ENCODE results near the gene NCOA3.
"Not testable (repeated sequence)": the region's sequence is repeated elsewhere in the genome, so short reads cannot be mapped to it uniquely, and the experiment has no call there.

The NCOA3 gene

GRCh38 chr20:47540443-47541354 lies 39.0 kb downstream of the NCOA3 start:
- no peak for DNase-seq (ENCODE audit: low read depth)

- DNase-seq (ENCODE audit: low read depth): no peak
Observed at GRCh38 chr20:47541355-47541922, 39.8 kb downstream of the NCOA3 start.

- DNase-seq (ENCODE audit: low read depth): no peak
Observed at GRCh38 chr20:47543006-47543431, 41.3 kb downstream of the NCOA3 start.

- no peak for DNase-seq (ENCODE audit: low read depth)
Observed at GRCh38 chr20:47544240-47544639, 42.6 kb downstream of the NCOA3 start.

GRCh38 chr20:47544852-47545251 lies 43.2 kb downstream of the NCOA3 start:
- no peak for DNase-seq (ENCODE audit: low read depth)

- no peak for DNase-seq (ENCODE audit: low read depth)
Observed at GRCh38 chr20:47545499-47545898, 43.8 kb downstream of the NCOA3 start.

- no peak for DNase-seq (ENCODE audit: low read depth)
Observed at GRCh38 chr20:47546184-47547033, 44.7 kb downstream of the NCOA3 start.

GRCh38 chr20:47547034-47547387 lies 45.3 kb downstream of the NCOA3 start:
- no peak for DNase-seq (ENCODE audit: low read depth)

- DNase-seq (ENCODE audit: low read depth): no peak
Observed at GRCh38 chr20:47549671-47550070, 48.0 kb downstream of the NCOA3 start.

- DNase-seq (ENCODE audit: low read depth): no peak
Observed at GRCh38 chr20:47551222-47551621, 49.5 kb downstream of the NCOA3 start.

GRCh38 chr20:47551841-47552240 lies 50.2 kb downstream of the NCOA3 start:
- no peak for DNase-seq (ENCODE audit: low read depth)

- no peak for DNase-seq (ENCODE audit: low read depth)
Observed at GRCh38 chr20:47552996-47553395, 51.3 kb downstream of the NCOA3 start.

- DNase-seq (ENCODE audit: low read depth): not testable (repeated sequence)
Observed at GRCh38 chr20:47553594-47554235, 52.0 kb downstream of the NCOA3 start.

GRCh38 chr20:47554283-47554682 lies 52.6 kb downstream of the NCOA3 start:
- not testable (repeated sequence) for DNase-seq (ENCODE audit: low read depth)

GRCh38 chr20:47557218-47557617 lies 55.5 kb downstream of the NCOA3 start:
- no peak for DNase-seq (ENCODE audit: low read depth)

- no peak for DNase-seq (ENCODE audit: low read depth)
Observed at GRCh38 chr20:47557791-47558190, 56.1 kb downstream of the NCOA3 start.

- no peak for DNase-seq (ENCODE audit: low read depth)
Observed at GRCh38 chr20:47558295-47559066, 56.8 kb downstream of the NCOA3 start.

- DNase-seq (ENCODE audit: low read depth): no peak
Observed at GRCh38 chr20:47559141-47559540, 57.5 kb downstream of the NCOA3 start.

GRCh38 chr20:47561180-47561579 lies 59.5 kb downstream of the NCOA3 start:
- no peak for DNase-seq (ENCODE audit: low read depth)

- no peak for DNase-seq (ENCODE audit: low read depth)
Observed at GRCh38 chr20:47561603-47562583, 60.2 kb downstream of the NCOA3 start.
